Lower lobe of right lung (tissue), 2 donors: Measurements from ENCODE around the gene C11orf58. TPM values are rescaled to one million over a fixed set of nuclear protein-coding genes. Genes with fewer than 3 reads are reported as not detected.

Experiments used
- ATAC-seq, 2 donors: fragments of 200-7000 bp; cut with Tn5 transposase; one replicate each; pipeline ENCODE4 v1.9.1; 2020 to 2022; ENCODE audit warnings: mild to moderate bottlenecking in 2 of 2, moderate library complexity in 2 of 2
- DNase-seq: peaks from one replicate; pipeline ENCODE4 v3.0.0-alpha.2; 2020
- H3K27ac ChIP-seq: fragments of 200-600 bp; one replicate; pipeline ENCODE4 v1.8.0; 2022
- H3K27me3 ChIP-seq: fragments of 200-600 bp; one replicate; pipeline ENCODE4 v1.8.0; 2022; ENCODE audit warnings: low read depth
- H3K36me3 ChIP-seq: fragments of 200-600 bp; one replicate; pipeline ENCODE4 v1.8.0; 2022; ENCODE audit warnings: mild to moderate bottlenecking
- H3K4me1 ChIP-seq: fragments of 200-600 bp; one replicate; pipeline ENCODE4 v1.8.0; 2022
- H3K4me3 ChIP-seq: fragments of 200-600 bp; one replicate; pipeline ENCODE4 v1.8.0; 2022; ENCODE audit warnings: mild to moderate bottlenecking
- H3K9me3 ChIP-seq: fragments of 200-600 bp; one replicate; pipeline ENCODE4 v1.8.0; 2022
- CTCF ChIP-seq: fragments of 200-600 bp; IDR thresholded peaks from one replicate; pipeline ENCODE4 v1.8.0; 2022; ENCODE audit warnings: antibody characterized with exemption, mild to moderate bottlenecking
- intact Hi-C: fragments of 100-400 bp; cut with DNase I; formaldehyde crosslinking; loops from one replicate; pipeline ENCODE4 v1.11.0; 2022
- total RNA-seq: library from RNA; stranded (reverse); fragmentation: NEBNext Ultra II Directional; extraction: Animal tissue kit (Norgen Biotek cat#: 25700); gene quantifications from one replicate; pipeline ENCODE4 v1.2.1, GENCODE V29; 2021
- donor health status: DM: no; HTN: yes; CAD: no; lungs with severe emphysema.

Gene C11orf58
- total RNA-seq, 1 donor from 2014 or later, result 104 TPM

- ATAC-seq, result peak in 1 of 2 donors; percentile 3
- Histone ChIP-seq H3K27ac (no peak overlapping the region), H3K27me3 (no peaks in the 10 kb centered on the region), H3K4me3 (no peak overlapping the region), H3K36me3 (peaks cover 3% of the 10 kb centered on the region), H3K4me1 (peaks cover 10% of the 10 kb centered on the region), H3K9me3 (no peaks in the 10 kb centered on the region)
- no peak for TF ChIP-seq CTCF
- DNase-seq, result no peak
- intact Hi-C loops, result no loop called here
Observed at GRCh38 chr11:16781936-16782919, 43.8 kb downstream of the C11orf58 start.

- DNase-seq (no peak), ATAC-seq (no peak)
- intact Hi-C loops, result no loop called here
- no peak overlapping the region for H3K4me3 ChIP-seq
- H3K27ac ChIP-seq, result no peak overlapping the region
- H3K9me3 ChIP-seq, result no peaks in the 10 kb centered on the region
- no peaks in the 10 kb centered on the region for H3K27me3 ChIP-seq
- TF ChIP-seq CTCF, result no peak
- peaks cover 19% of the 10 kb centered on the region for H3K4me1 ChIP-seq
- H3K36me3 ChIP-seq, result no peaks in the 10 kb centered on the region
Observed at GRCh38 chr11:16783321-16783801, 44.9 kb downstream of the C11orf58 start.

GRCh38 chr11:16784097-16784496, 45.6 kb downstream of the C11orf58 start:
- ATAC-seq (no peak), DNase-seq (no peak)
- no peaks in the 10 kb centered on the region for H3K9me3 ChIP-seq
- no peak overlapping the region for H3K4me3 ChIP-seq
- TF ChIP-seq CTCF, result no peak
- intact Hi-C loops, result no loop called here
- H3K27me3 ChIP-seq, result no peaks in the 10 kb centered on the region
- peaks cover 26% of the 10 kb centered on the region for H3K4me1 ChIP-seq
- no peaks in the 10 kb centered on the region for H3K36me3 ChIP-seq
- no peak overlapping the region for H3K27ac ChIP-seq

- ATAC-seq, result no peak
- Histone ChIP-seq H3K4me1 (peaks cover 30% of the 10 kb centered on the region), H3K27ac (no peak overlapping the region), H3K9me3 (no peaks in the 10 kb centered on the region), H3K4me3 (no peak overlapping the region), H3K27me3 (no peaks in the 10 kb centered on the region), H3K36me3 (peaks cover 4% of the 10 kb centered on the region)
- no peak for TF ChIP-seq CTCF
- intact Hi-C loops, result no loop called here
- no peak for DNase-seq
Observed at GRCh38 chr11:16784666-16785065, 46.2 kb downstream of the C11orf58 start.

- Histone ChIP-seq H3K9me3 (no peaks in the 10 kb centered on the region), H3K4me3 (no peak overlapping the region), H3K27me3 (no peaks in the 10 kb centered on the region), H3K4me1 (peaks cover 39% of the 10 kb centered on the region), H3K36me3 (peaks cover 13% of the 10 kb centered on the region), H3K27ac (peak overlapping the region; percentile 21)
- peak; percentile 65 for DNase-seq
- peak; percentile 73 to 76 for ATAC-seq
- peak; percentile 91 for TF ChIP-seq CTCF
- intact Hi-C loops, result no loop called here
Observed at GRCh38 chr11:16785520-16786128, 47.2 kb downstream of the C11orf58 start.
